A673 (cell line): ENCODE data around the gene PRKAA2. TPM values are rescaled to one million over a fixed set of nuclear protein-coding genes. Genes with fewer than 3 reads are reported as not detected.

Experiments used
- BruUV-seq: library from RNA; stranded (reverse); fragments of 400-500 nt; replicated peaks from 2 replicates; lab custom pipeline; 2021; lab: Mats Ljungman, UMichigan
- CTCF ChIA-PET: fragments of 300-600 bp; sonication (Branson Sonifier 250); formaldehyde crosslinking; loops from one replicate; lab custom pipeline; 2022; ENCODE audit warnings: antibody characterized with exemption; lab: Charles Lee
- POLR2A ChIA-PET: fragments of 300-600 bp; sonication (Branson Sonifier 250); formaldehyde crosslinking; loops from one replicate; lab custom pipeline; 2022; ENCODE audit warnings: antibody characterized with exemption; ENCODE audit not compliant: low non-redundant PET; lab: Charles Lee
- DNase-seq: peaks from one replicate; pipeline ENCODE4 v3.0.0-alpha.2; 2015; ENCODE audit warnings: low spot score
- H3K27ac ChIP-seq: fragments of 200-600 bp; sonication (generic); 2 replicates; pipeline ENCODE4 v1.5.1; 2016; ENCODE audit warnings: mixed run types, low read depth, mild to moderate bottlenecking, mixed read lengths, antibody characterized with exemption, low read length; ENCODE audit not compliant: poor library complexity, severe bottlenecking
- H3K27me3 ChIP-seq: fragments of 200-600 bp; sonication (generic); replicated peaks from 2 replicates; pipeline ENCODE4 v1.6.1; 2017; ENCODE audit warnings: mixed run types, low read depth, mild to moderate bottlenecking, mixed read lengths, antibody characterized with exemption, low read length; ENCODE audit not compliant: insufficient read depth, poor library complexity
- H3K36me3 ChIP-seq: fragments of 200-600 bp; sonication (generic); 2 replicates; pipeline ENCODE4 v1.6.1; 2016; ENCODE audit warnings: mixed run types, mild to moderate bottlenecking, mixed read lengths, antibody characterized with exemption, low read length; ENCODE audit not compliant: insufficient read depth, poor library complexity, severe bottlenecking
- H3K4me1 ChIP-seq: fragments of 200-600 bp; sonication (generic); 2 replicates; pipeline ENCODE4 v1.6.1; 2017; ENCODE audit warnings: mixed run types, mild to moderate bottlenecking, mixed read lengths, antibody characterized with exemption, low read length; ENCODE audit not compliant: insufficient read depth, poor library complexity, severe bottlenecking
- H3K4me3 ChIP-seq: fragments of 200-600 bp; sonication (generic); 2 replicates; pipeline ENCODE4 v1.5.1; 2016; ENCODE audit warnings: low read depth, mixed run types, mild to moderate bottlenecking, mixed read lengths, low read length; ENCODE audit not compliant: poor library complexity, severe bottlenecking
- H3K9me3 ChIP-seq: fragments of 200-600 bp; sonication (generic); 2 replicates; pipeline ENCODE4 v1.6.1; 2016; ENCODE audit warnings: mixed run types, low read depth, mild to moderate bottlenecking, mixed read lengths, antibody characterized with exemption, low read length; ENCODE audit not compliant: poor library complexity, severe bottlenecking
- CTCF ChIP-seq: fragments of 300-800, 200-600 bp; sonication (generic); conservative IDR thresholded peaks from 2 replicates; pipeline ENCODE4 v1.5.1; 2017; ENCODE audit warnings: low read depth, mild to moderate bottlenecking, antibody characterized with exemption, low read length, moderate library complexity, mixed read lengths
- EZH2 ChIP-seq: fragments of 200-600 bp; sonication (generic); IDR thresholded peaks from 2 replicates; pipeline ENCODE4 v1.6.1; 2017; ENCODE audit warnings: borderline replicate concordance, low read depth, mild to moderate bottlenecking, mixed read lengths, antibody characterized with exemption, low read length; ENCODE audit not compliant: poor library complexity, severe bottlenecking
- intact Hi-C: fragments of 100-400 bp; cut with micrococcal nuclease; formaldehyde crosslinking; loops from one replicate; pipeline ENCODE4 v1.10.0; 2022; ENCODE audit not compliant: unreplicated experiment
- total RNA-seq: library from RNA; stranded (reverse); gene quantifications from 2 replicates; pipeline ENCODE4 v1.2.3, GENCODE V29; 2021

Gene PRKAA2
- total RNA-seq, 1 experiment from 2014 or later: 0.11 TPM

- Histone ChIP-seq H3K4me3 (no peak overlapping the region), H3K27me3 (no peaks in the 10 kb centered on the region), H3K9me3 (no peaks in the 10 kb centered on the region), H3K4me1 (no peaks in the 10 kb centered on the region), H3K27ac (no peak overlapping the region), H3K36me3 (no peaks in the 10 kb centered on the region)
- ChIA-PET CTCF (no interaction called here), POLR2A (no interaction called here)
- TF ChIP-seq EZH2 (no peak), CTCF (no peak)
- BruUV-seq: no TSS peak
- DNase-seq: no peak
- intact Hi-C loops: no loop called here
These were observed 43.5 kb downstream of the PRKAA2 start for GRCh38 chr1:56688522-56689026.

GRCh38 chr1:56696663-56697062 is 51.5 kb downstream of the PRKAA2 start:
- TF ChIP-seq CTCF (no peak), EZH2 (no peak)
- ChIA-PET CTCF (no interaction called here), POLR2A (no interaction called here)
- H3K36me3 ChIP-seq: no peaks in the 10 kb centered on the region
- H3K4me1 ChIP-seq: no peaks in the 10 kb centered on the region
- DNase-seq: no peak
- H3K27me3 ChIP-seq: peaks cover 6% of the 10 kb centered on the region
- intact Hi-C loops: no loop called here
- no TSS peak for BruUV-seq
- no peaks in the 10 kb centered on the region for H3K9me3 ChIP-seq
- H3K4me3 ChIP-seq: no peak overlapping the region
- H3K27ac ChIP-seq: no peak overlapping the region

- Histone ChIP-seq H3K9me3 (no peaks in the 10 kb centered on the region), H3K4me1 (no peaks in the 10 kb centered on the region), H3K27me3 (peaks cover 25% of the 10 kb centered on the region), H3K27ac (no peak overlapping the region), H3K4me3 (no peak overlapping the region), H3K36me3 (no peaks in the 10 kb centered on the region)
- BruUV-seq: no TSS peak
- POLR2A ChIA-PET: no interaction called here
- no peak for DNase-seq
- intact Hi-C loops: loop anchor here (10.0 kb wide), 1 partner anchor 1219 kb away; no protein-coding TSS in a partner anchor
- TF ChIP-seq CTCF (no peak), EZH2 (no peak)
- CTCF ChIA-PET: no interaction called here
These were observed 58.6 kb downstream of the PRKAA2 start for GRCh38 chr1:56703747-56704146.
